ENCODE measurements around the gene GRPEL1.

DNA sequence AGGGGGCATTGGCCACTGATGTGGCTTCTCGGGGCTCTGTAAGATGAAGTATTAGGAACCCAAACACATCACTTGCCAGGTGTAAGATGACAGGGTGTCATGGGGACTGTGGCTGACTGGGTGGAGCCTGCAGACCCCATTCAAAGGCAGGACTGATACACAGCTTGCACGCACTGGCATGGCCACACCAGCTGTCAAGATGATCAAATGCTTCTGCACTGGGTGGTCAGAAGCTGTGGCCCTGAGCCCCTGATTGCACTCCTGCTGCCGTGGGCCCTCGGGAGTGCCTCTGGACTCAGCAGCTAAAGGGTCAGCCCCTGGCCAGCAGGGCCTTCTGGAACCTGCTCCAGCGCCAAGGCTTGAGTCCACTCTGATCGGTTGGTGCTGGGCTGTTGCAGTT lies 48.8 kb upstream of the GRPEL1 start:
- TF ChIP-seq TARDBP (IDR thresholded peaks at IDR 0.05) (no peak), GATAD2B (IDR thresholded peaks at IDR 0.05; ENCODE audit: borderline replicate concordance) (no peak), FOXK2 (conservative IDR thresholded peaks at IDR 0.05 in 1 of 2, IDR thresholded peaks at IDR 0.05 in 1 of 2; ENCODE audit: low read depth in 2 of 2) (no peak), POLR2A (conservative IDR thresholded peaks at IDR 0.05) (no peak), NEUROD1 (IDR thresholded peaks at IDR 0.05; ENCODE audit: borderline replicate concordance, low read depth, low read length, partially characterized antibody) (no peak), EZH2 (IDR thresholded peaks at IDR 0.05; ENCODE audit: borderline replicate concordance, low read depth, low read length) (no peak), ZNF717 (CRISPR knock-in tag; IDR thresholded peaks at IDR 0.05) (no peak), CBFA2T2 (conservative IDR thresholded peaks at IDR 0.05) (no peak), CHCHD3 (CRISPR knock-in tag; IDR thresholded peaks at IDR 0.05) (no peak), ZNF184 (CRISPR knock-in tag; IDR thresholded peaks at IDR 0.05) (no peak), ARHGAP35 (IDR thresholded peaks at IDR 0.05; ENCODE audit: partially characterized antibody) (no peak)
- TF ChIP-seq, protein P1, sequence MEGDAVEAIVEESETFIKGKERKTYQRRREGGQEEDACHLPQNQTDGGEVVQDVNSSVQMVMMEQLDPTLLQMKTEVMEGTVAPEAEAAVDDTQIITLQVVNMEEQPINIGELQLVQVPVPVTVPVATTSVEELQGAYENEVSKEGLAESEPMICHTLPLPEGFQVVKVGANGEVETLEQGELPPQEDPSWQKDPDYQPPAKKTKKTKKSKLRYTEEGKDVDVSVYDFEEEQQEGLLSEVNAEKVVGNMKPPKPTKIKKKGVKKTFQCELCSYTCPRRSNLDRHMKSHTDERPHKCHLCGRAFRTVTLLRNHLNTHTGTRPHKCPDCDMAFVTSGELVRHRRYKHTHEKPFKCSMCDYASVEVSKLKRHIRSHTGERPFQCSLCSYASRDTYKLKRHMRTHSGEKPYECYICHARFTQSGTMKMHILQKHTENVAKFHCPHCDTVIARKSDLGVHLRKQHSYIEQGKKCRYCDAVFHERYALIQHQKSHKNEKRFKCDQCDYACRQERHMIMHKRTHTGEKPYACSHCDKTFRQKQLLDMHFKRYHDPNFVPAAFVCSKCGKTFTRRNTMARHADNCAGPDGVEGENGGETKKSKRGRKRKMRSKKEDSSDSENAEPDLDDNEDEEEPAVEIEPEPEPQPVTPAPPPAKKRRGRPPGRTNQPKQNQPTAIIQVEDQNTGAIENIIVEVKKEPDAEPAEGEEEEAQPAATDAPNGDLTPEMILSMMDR (IDR thresholded peaks at IDR 0.05 in 2 of 3, conservative IDR thresholded peaks at IDR 0.05 in 1 of 3; ENCODE audit: insufficient read depth in 2 of 3, low read depth in 1 of 3, low read length in 3 of 3), result no peak
- TF ChIP-seq, protein P2, sequence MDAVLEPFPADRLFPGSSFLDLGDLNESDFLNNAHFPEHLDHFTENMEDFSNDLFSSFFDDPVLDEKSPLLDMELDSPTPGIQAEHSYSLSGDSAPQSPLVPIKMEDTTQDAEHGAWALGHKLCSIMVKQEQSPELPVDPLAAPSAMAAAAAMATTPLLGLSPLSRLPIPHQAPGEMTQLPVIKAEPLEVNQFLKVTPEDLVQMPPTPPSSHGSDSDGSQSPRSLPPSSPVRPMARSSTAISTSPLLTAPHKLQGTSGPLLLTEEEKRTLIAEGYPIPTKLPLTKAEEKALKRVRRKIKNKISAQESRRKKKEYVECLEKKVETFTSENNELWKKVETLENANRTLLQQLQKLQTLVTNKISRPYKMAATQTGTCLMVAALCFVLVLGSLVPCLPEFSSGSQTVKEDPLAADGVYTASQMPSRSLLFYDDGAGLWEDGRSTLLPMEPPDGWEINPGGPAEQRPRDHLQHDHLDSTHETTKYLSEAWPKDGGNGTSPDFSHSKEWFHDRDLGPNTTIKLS (IDR thresholded peaks at IDR 0.05; ENCODE audit: borderline replicate concordance, low read depth), result no peak
- TF ChIP-seq, protein P3, sequence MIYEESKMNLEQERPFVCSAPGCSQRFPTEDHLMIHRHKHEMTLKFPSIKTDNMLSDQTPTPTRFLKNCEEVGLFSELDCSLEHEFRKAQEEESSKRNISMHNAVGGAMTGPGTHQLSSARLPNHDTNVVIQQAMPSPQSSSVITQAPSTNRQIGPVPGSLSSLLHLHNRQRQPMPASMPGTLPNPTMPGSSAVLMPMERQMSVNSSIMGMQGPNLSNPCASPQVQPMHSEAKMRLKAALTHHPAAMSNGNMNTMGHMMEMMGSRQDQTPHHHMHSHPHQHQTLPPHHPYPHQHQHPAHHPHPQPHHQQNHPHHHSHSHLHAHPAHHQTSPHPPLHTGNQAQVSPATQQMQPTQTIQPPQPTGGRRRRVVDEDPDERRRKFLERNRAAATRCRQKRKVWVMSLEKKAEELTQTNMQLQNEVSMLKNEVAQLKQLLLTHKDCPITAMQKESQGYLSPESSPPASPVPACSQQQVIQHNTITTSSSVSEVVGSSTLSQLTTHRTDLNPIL (CRISPR knock-in tag; IDR thresholded peaks at IDR 0.05), result no peak

Measured in K562 (cell line).